ENCODE measurements around the gene VWF. TPM values are rescaled to one million over a fixed set of nuclear protein-coding genes. Genes with fewer than 3 reads are reported as not detected.

The VWF gene
- total RNA-seq, 6 experiments from 2014 or later: 5.7 to 16.6 (median 9.6) TPM

DNA sequence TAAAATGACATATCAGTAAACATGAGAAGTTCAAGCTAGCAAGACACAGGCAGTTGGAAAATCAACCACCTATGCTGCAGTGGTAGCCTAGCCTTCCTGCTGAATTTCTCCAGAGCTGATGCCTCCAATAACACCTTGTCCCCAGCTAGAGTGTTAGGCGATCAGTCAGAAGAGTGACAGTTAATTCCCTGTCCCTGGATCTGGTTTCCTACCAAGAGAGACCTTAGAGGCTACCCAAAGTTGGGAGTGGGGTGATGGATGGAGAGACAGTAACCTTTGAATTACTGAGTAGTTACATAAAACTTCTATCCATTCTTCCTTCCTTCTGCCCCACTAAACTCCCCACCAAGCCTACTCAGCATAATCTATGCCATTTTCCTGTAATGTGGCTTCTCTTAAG, 177.5 kb downstream of the VWF start:
- no peaks in the 10 kb centered on the region for H3K27me3 ChIP-seq
- no peak for DNase-seq
- ATAC-seq: no peak

DNA sequence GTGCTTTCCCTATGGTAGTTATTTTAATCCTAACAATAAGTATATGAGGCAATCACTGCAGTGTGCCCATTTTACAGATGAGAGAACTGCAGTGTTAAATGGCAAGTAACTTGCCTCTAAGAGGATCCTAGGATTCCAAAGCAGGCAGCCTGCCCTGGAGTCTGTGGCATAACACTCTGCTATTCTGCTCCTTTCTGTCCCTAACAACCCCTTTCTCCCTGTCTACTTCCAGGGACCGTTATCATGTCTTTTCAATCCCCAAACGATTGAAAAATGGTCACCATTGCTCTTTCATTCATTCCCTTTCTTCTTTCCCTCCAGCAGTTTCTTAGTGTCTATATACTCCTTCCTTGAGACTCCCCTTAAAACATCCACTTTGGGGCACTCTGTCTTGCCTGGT, 178.1 kb downstream of the VWF start:
- DNase-seq (no peak), ATAC-seq (no peak)
- 47% methylated on average over 2 of the region's 2 CpGs for WGBS (ENCODE audit: insufficient coverage, low coverage, low lambda C conversion rate, missing lambda C conversion rate)
- intact Hi-C loops (cut with DNase I): no loop called here
- TF ChIP-seq, protein P1, sequence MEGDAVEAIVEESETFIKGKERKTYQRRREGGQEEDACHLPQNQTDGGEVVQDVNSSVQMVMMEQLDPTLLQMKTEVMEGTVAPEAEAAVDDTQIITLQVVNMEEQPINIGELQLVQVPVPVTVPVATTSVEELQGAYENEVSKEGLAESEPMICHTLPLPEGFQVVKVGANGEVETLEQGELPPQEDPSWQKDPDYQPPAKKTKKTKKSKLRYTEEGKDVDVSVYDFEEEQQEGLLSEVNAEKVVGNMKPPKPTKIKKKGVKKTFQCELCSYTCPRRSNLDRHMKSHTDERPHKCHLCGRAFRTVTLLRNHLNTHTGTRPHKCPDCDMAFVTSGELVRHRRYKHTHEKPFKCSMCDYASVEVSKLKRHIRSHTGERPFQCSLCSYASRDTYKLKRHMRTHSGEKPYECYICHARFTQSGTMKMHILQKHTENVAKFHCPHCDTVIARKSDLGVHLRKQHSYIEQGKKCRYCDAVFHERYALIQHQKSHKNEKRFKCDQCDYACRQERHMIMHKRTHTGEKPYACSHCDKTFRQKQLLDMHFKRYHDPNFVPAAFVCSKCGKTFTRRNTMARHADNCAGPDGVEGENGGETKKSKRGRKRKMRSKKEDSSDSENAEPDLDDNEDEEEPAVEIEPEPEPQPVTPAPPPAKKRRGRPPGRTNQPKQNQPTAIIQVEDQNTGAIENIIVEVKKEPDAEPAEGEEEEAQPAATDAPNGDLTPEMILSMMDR (IDR thresholded peaks at IDR 0.05): no peak
- TF ChIP-seq POLR2A (IDR thresholded peaks at IDR 0.05): no peak
- Histone ChIP-seq H3K27me3 (no peaks in the 10 kb centered on the region), H3K4me1 (peaks cover 0 to 4% (median 0%) of the 10 kb centered on the region in 4 donors), H3K36me3 (no peaks in the 10 kb centered on the region), H3K27ac (no peak overlapping the region), H3K4me3 (no peak overlapping the region), H3K9me3 (no peaks in the 10 kb centered on the region)

More for the DNA sequence above, 177.5 kb downstream of the VWF start:
- 67% methylated on average over 1 of the region's 1 CpG for WGBS (ENCODE audit: insufficient coverage, low coverage, low lambda C conversion rate, missing lambda C conversion rate)
- Histone ChIP-seq H3K4me3 (no peak overlapping the region), H3K9me3 (no peaks in the 10 kb centered on the region), H3K36me3 (no peaks in the 10 kb centered on the region), H3K4me1 (peaks cover 0 to 4% (median 0%) of the 10 kb centered on the region in 4 donors), H3K27ac (no peak overlapping the region)
- TF ChIP-seq, protein P1 (IDR thresholded peaks at IDR 0.05): no peak
- TF ChIP-seq POLR2A (IDR thresholded peaks at IDR 0.05): no peak
- intact Hi-C loops (cut with DNase I): no loop called here

DNA sequence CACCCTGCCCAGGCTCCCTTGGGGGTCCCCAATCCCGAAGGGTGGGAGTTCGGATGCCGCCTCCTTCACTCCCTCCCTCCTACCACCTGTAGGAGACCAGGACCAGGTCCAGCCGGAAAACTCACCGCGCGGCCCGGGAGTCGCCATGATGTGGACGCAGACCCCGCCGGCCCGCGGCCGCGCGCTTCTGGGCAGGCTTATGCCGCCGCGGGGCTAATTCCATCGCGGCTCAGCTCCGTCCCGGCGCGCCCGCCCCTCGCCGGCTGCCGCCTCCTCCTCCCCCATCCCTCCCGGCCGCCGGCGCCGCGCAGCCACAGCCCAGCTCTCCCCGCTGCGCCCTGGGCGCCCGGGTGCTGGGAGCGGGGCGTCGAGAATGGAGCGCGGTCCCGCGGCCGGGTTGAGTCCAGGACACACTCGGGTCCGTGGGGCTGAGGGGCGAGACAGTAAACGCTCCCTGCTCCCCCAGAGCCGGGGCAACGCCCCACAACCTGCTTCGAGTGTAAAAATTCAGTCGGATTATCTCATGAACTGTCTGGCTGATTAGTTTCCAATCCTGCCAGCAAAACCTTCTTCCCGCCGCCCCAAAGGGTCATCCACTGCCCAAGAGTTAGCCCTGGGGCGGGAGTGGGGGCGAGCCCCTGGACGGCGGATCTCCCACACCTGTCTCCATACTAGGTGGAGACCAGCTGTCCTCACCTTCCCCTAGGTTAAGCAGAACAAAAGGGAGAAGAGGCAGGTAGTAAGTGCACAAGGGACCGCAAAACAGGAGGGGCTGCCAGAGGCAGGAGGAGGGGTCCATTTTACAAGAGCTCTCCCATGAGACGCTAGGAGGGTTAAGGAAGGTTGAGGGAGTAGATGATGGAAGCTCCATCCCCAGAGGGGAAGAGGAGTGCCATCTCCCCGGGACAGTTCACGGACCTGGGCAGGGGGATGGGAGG, 179.1 kb downstream of the VWF start, which contains the start of gene ANO2:
TSS of gene ANO2 (minus strand) at position 189 of the 938 bp plus-strand sequence. CDS start at position 147, 42 bp downstream.
- ATAC-seq (peak in 3 of 4 donors; percentile 29 to 46 (median 32)), DNase-seq (no peak)
- WGBS (ENCODE audit: insufficient coverage, low coverage, low lambda C conversion rate, missing lambda C conversion rate): 6% methylated on average over 23 of the region's 66 CpGs
- no peak for TF ChIP-seq POLR2A (IDR thresholded peaks at IDR 0.05)
- TF ChIP-seq, protein P1 (IDR thresholded peaks at IDR 0.05): no peak
- intact Hi-C loops (cut with DNase I): no loop called here
- no peaks in the 10 kb centered on the region for H3K36me3 ChIP-seq
- no peak within 1 kb of the TSS for H3K27ac ChIP-seq
- H3K9me3 ChIP-seq: no peaks in the 10 kb centered on the region
- H3K4me1 ChIP-seq: peaks cover 0 to 4% (median 0%) of the 10 kb centered on the region in 4 donors
- no peaks in the 10 kb centered on the region for H3K27me3 ChIP-seq
- peak within 1 kb of the TSS in 1 of 3 donors; percentile 27 for H3K4me3 ChIP-seq

DNA sequence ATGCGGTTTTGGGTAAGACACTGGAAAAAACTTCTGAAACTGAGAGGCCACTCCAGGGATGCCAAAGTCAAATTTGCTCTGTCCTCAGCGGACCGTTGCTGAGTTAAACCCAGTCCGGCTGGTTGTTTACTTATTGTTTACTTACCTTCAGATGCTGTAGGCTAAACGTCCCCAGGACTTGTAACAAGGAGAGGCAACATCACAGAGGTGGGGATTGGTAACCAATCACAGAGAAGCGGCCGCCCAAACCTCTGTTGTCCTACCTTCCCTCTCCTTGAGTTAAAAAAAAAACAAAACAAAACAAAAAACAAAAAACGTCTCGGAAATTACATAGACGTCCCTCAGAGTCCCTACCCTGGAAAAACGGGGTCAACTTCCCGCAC, 179.8 kb downstream of the VWF start:
- no peak for TF ChIP-seq POLR2A (IDR thresholded peaks at IDR 0.05)
- TF ChIP-seq, protein P1 (IDR thresholded peaks at IDR 0.05): no peak
- H3K4me3 ChIP-seq: peak overlapping the region in 1 of 3 donors; percentile 27
- WGBS (ENCODE audit: insufficient coverage, low coverage, low lambda C conversion rate, missing lambda C conversion rate): 7% methylated on average over 12 of the region's 12 CpGs
- no peaks in the 10 kb centered on the region for H3K36me3 ChIP-seq
- intact Hi-C loops (cut with DNase I): no loop called here
- H3K27me3 ChIP-seq: no peaks in the 10 kb centered on the region
- DNase-seq (no peak), ATAC-seq (no peak)
- no peak overlapping the region for H3K27ac ChIP-seq
- H3K4me1 ChIP-seq: peaks cover 0 to 4% (median 0%) of the 10 kb centered on the region in 4 donors
- no peaks in the 10 kb centered on the region for H3K9me3 ChIP-seq

Data from right lobe of liver (tissue), 6 donors.